ENCODE results near the gene COMMD10.

- no peak for TF ChIP-seq CTCF (IDR thresholded peaks at IDR 0.05)
- no peak for TF ChIP-seq POLR2A (IDR thresholded peaks at IDR 0.05)
- TF ChIP-seq POLR2AphosphoS5 (IDR thresholded peaks at IDR 0.05): no peak
Observed at GRCh38 chr5:116225281-116225922, 140.6 kb downstream of the COMMD10 start.
